CD4-positive, alpha-beta T cell (primary cell): ENCODE data around the gene BCL2A1. TPM values are rescaled to one million over a fixed set of nuclear protein-coding genes. Genes with fewer than 3 reads are reported as not detected.

Source experiments
- ATAC-seq: fragments of 200-7000 bp; cut with Tn5 transposase; one replicate; pipeline ENCODE4 v1.10.0; 2022; ENCODE audit warnings: mild to moderate bottlenecking; ENCODE audit not compliant: poor library complexity
- CTCF ChIA-PET: fragments of 350-600 bp; sonication (Branson Sonifier 250); formaldehyde crosslinking; loops from one replicate; lab custom pipeline; 2021; ENCODE audit warnings: antibody characterized with exemption, inconsistent platforms; lab: Charles Lee
- POLR2A ChIA-PET: fragments of 350-600 bp; sonication (Branson Sonifier 250); formaldehyde crosslinking; loops from one replicate; lab custom pipeline; 2021; ENCODE audit warnings: antibody characterized with exemption, inconsistent platforms; lab: Charles Lee
- DNase-seq, 14 experiments: peaks; one replicate each; pipeline ENCODE4 v3.0.0-alpha.2; 2013 to 2020; ENCODE audit warnings: mixed read lengths in 2 of 14
- H3K27ac ChIP-seq, 2 donors: one replicate each; pipeline versions ENCODE4 v1.5.1 to v1.7.0; 2013; ENCODE audit warnings: low read length in 2 of 2, low read depth in 1 of 2, mild to moderate bottlenecking in 1 of 2
- H3K27me3 ChIP-seq, 2 experiments: 1 replicate in 1 of 2; 2 replicates in 1 of 2; pipeline versions ENCODE4 v1.6.1 to v1.7.0; 2013; ENCODE audit warnings: low read length in 2 of 2, control low read depth in 1 of 2, mild to moderate bottlenecking in 1 of 2, moderate library complexity in 1 of 2; ENCODE audit not compliant: insufficient read depth in 2 of 2, control insufficient read depth in 1 of 2
- H3K36me3 ChIP-seq: one replicate; pipeline ENCODE4 v1.6.1; 2013; ENCODE audit warnings: low read length, control low read depth; ENCODE audit not compliant: insufficient read depth
- H3K4me1 ChIP-seq: one replicate; pipeline ENCODE4 v1.6.1; 2013; ENCODE audit warnings: low read length, control low read depth; ENCODE audit not compliant: insufficient read depth
- H3K4me3 ChIP-seq: one replicate; pipeline ENCODE4 v1.5.1; 2013; ENCODE audit warnings: mild to moderate bottlenecking, low read length, moderate library complexity
- H3K9me3 ChIP-seq, 2 experiments: 1 replicate in 1 of 2; 2 replicates in 1 of 2; pipeline versions ENCODE4 v1.6.1 to v1.7.0; 2013; ENCODE audit warnings: low read length in 2 of 2, mild to moderate bottlenecking in 2 of 2, control low read depth in 1 of 2, moderate library complexity in 1 of 2; ENCODE audit not compliant: control insufficient read depth in 1 of 2, insufficient read depth in 1 of 2
- H3K27ac Mint-ChIP-seq: one replicate; pipeline ENCODE4 v1.8.0; 2020; ENCODE audit warnings: mixed read lengths
- H3K27me3 Mint-ChIP-seq: one replicate; pipeline ENCODE4 v1.8.0; 2021; ENCODE audit warnings: mixed read lengths
- H3K36me3 Mint-ChIP-seq: one replicate; pipeline ENCODE4 v1.8.0; 2021; ENCODE audit warnings: low read depth, mixed read lengths
- H3K4me1 Mint-ChIP-seq: one replicate; pipeline ENCODE4 v1.8.0; 2021; ENCODE audit warnings: low read depth, mixed read lengths
- H3K4me3 Mint-ChIP-seq: one replicate; pipeline ENCODE4 v1.8.0; 2020; ENCODE audit warnings: mild to moderate bottlenecking, mixed read lengths
- H3K9me3 Mint-ChIP-seq: one replicate; pipeline ENCODE4 v1.8.0; 2020; ENCODE audit warnings: mixed read lengths
- intact Hi-C, 2 experiments: fragments of 100-400 bp; cut with DNase I in 1 of 2; cut with micrococcal nuclease in 1 of 2; formaldehyde crosslinking; loops; one replicate each; pipeline versions ENCODE4 v1.15.1 to v1.9.0; 2023 to 2025; cut with DNase I, micrococcal nuclease
- total RNA-seq, 174 experiments: library from RNA in 2 of 174; stranded (reverse) in 2 of 174; gene quantifications; one replicate each; pipeline ENCODE4 v1.2.3 and lab custom pipeline; 2021 to 2026
- TF ChIP-seq, protein P1 (sequence below): fragments of 200-600 bp; IDR thresholded peaks from one replicate; pipeline ENCODE4 v1.8.0; 2022; ENCODE audit warnings: antibody characterized with exemption, mild to moderate bottlenecking

Gene BCL2A1
- total RNA-seq, 2 experiments from 2014 or later = 18.7 to 20.0 TPM

DNA sequence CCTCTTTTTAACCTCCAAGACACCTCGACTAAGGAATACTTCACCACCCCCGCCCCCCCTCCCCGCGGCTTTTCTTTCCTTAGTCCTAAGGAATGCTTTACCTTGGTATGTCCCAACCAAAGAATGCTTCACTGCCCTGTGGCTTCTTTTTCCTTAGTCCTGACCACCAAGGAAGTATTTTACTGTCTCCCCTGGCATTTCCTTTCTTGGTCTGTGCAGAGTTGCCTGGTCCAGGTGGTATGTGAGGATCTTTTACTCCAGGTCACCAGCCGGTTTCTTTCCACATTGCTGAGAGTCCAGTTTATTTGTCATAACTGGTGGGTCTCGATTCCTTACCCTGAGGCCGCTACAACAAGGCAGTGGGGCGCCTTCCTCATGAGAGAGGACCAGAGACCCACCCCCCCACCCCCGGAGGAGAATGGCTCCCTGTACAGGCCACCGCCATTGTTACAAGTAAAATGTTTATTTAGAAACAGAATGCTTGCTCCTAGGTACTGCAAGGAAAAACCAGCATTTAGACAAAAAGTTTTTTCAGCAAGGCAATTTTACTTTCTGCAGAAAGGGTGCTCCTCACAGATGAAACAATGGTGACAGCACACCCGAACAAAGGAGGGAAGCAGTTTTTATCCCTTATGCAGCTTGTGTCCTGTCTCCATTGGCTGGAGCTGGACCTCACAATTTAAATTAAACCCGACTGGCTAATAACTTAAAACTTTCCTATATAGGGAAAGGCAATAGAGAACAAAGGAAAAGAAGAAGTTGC lies 51.1 kb downstream of the BCL2A1 start:
- Mint-ChIP-seq H3K4me3 (peak overlapping the region; percentile 70), H3K9me3 (peaks cover 25% of the 10 kb centered on the region), H3K27ac (peak overlapping the region; percentile 36), H3K4me1 (peaks cover 27% of the 10 kb centered on the region), H3K27me3 (no peaks in the 10 kb centered on the region), H3K36me3 (peaks cover 91% of the 10 kb centered on the region)
- ChIA-PET CTCF (no interaction called here), POLR2A (no interaction called here)
- H3K27ac ChIP-seq = no peak overlapping the region
- DNase-seq (no peak), ATAC-seq (no peak)
- no peak overlapping the region for H3K4me3 ChIP-seq
- no peaks in the 10 kb centered on the region for H3K27me3 ChIP-seq
- intact Hi-C loops = no loop called here
- peaks cover 21% of the 10 kb centered on the region for H3K4me1 ChIP-seq
- H3K9me3 ChIP-seq = peaks cover 42 to 71% of the 10 kb centered on the region in 2 experiments
- peaks cover 24% of the 10 kb centered on the region for H3K36me3 ChIP-seq
- TF ChIP-seq, protein P1, sequence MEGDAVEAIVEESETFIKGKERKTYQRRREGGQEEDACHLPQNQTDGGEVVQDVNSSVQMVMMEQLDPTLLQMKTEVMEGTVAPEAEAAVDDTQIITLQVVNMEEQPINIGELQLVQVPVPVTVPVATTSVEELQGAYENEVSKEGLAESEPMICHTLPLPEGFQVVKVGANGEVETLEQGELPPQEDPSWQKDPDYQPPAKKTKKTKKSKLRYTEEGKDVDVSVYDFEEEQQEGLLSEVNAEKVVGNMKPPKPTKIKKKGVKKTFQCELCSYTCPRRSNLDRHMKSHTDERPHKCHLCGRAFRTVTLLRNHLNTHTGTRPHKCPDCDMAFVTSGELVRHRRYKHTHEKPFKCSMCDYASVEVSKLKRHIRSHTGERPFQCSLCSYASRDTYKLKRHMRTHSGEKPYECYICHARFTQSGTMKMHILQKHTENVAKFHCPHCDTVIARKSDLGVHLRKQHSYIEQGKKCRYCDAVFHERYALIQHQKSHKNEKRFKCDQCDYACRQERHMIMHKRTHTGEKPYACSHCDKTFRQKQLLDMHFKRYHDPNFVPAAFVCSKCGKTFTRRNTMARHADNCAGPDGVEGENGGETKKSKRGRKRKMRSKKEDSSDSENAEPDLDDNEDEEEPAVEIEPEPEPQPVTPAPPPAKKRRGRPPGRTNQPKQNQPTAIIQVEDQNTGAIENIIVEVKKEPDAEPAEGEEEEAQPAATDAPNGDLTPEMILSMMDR = no peak

DNA sequence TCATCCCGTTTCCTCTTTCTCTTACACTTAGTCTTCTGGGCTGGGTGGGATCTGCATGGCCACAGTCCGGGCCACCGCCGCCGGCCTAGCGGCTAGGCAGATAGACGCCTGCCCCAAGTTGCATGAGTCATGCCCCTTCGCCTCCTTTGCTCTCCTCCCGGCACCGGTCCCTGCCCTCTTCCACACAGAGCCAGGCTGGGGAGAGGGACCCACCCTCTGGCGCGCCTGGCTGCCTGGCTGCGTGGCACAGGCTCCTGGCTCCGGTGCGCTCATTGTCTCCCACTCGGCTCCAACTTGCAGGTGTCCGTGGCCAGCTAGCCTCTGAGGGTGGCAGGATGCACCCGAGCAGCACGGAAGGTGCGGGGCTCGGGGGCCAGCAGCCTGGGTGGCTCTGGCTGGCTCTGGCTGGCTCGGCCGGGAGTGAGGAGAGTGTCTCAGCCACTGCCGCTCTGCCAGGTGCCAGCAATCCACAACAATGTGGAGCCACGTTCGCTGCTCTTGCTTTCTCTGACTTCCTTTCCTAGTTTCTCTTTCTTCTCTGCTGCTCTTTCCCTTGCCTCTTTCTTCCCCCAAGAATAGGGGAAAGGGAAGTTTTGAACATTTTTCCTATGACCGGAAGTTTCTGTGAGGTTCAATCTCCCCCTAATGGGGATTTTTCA lies 51.8 kb downstream of the BCL2A1 start:
- DNase-seq (no peak), ATAC-seq (no peak)
- ChIA-PET CTCF (no interaction called here), POLR2A (no interaction called here)
- Mint-ChIP-seq H3K4me1 (peaks cover 27% of the 10 kb centered on the region), H3K9me3 (peaks cover 28% of the 10 kb centered on the region), H3K27me3 (no peaks in the 10 kb centered on the region), H3K36me3 (peaks cover 99% of the 10 kb centered on the region), H3K27ac (no peak overlapping the region), H3K4me3 (no peak overlapping the region)
- Histone ChIP-seq H3K27me3 (no peaks in the 10 kb centered on the region), H3K9me3 (peaks cover 42 to 78% of the 10 kb centered on the region in 2 experiments), H3K27ac (no peak overlapping the region), H3K36me3 (peaks cover 24% of the 10 kb centered on the region), H3K4me1 (peaks cover 17% of the 10 kb centered on the region), H3K4me3 (no peak overlapping the region)
- TF ChIP-seq, protein P1 = no peak
- intact Hi-C loops = no loop called here

DNA sequence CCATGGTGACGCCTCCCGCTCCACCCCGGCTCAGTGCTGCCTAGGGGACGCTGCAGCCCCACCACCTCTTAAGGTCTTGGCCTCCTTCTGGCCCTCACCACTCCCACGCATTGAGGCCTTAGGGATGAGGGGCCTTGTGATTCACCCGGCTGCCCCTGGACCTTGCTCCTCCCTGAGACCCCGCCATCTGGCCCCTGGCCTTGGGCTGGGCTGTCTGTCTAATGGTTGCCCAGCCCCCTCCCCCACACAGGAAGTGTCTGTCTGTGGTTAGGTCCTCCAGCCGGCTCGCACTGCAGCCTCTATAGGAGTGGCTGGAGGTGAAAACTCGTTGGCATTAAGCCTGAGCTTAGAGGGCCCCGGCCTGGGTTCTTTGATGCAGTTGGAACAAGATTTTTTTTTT lies 52.7 kb downstream of the BCL2A1 start:
- H3K27me3 Mint-ChIP-seq = no peaks in the 10 kb centered on the region
- H3K4me1 Mint-ChIP-seq = peaks cover 19% of the 10 kb centered on the region
- H3K9me3 Mint-ChIP-seq = peaks cover 26% of the 10 kb centered on the region
- H3K27ac Mint-ChIP-seq = no peak overlapping the region
- H3K9me3 ChIP-seq = peaks cover 42 to 87% of the 10 kb centered on the region in 2 experiments
- H3K36me3 Mint-ChIP-seq = peaks cover 97% of the 10 kb centered on the region
- H3K27ac ChIP-seq = no peak overlapping the region
- peaks cover 13% of the 10 kb centered on the region for H3K4me1 ChIP-seq
- no peaks in the 10 kb centered on the region for H3K27me3 ChIP-seq
- TF ChIP-seq, protein P1 = no peak
- no peak overlapping the region for H3K4me3 ChIP-seq
- intact Hi-C loops = no loop called here
- ATAC-seq (no peak), DNase-seq (no peak)
- no peak overlapping the region for H3K4me3 Mint-ChIP-seq
- CTCF ChIA-PET = no interaction called here
- H3K36me3 ChIP-seq = peaks cover 24% of the 10 kb centered on the region
- POLR2A ChIA-PET = no interaction called here
